Inflammatory macrophage treated with lipopolysaccharide for 1 hour (primary cell): ENCODE measurements around the gene RUFY2.
"Not testable (repeated sequence)": the region's sequence is repeated elsewhere in the genome, so short reads cannot be mapped to it uniquely, and the experiment has no call there.

Experiments
- DNase-seq, 2 donors: peaks; one replicate each; pipeline ENCODE4 v3.0.0-alpha.2; 2020 to 2022

The RUFY2 gene

GRCh38 chr10:68406815-68407548 is at the start of gene RUFY2:
TSS of gene RUFY2 (minus strand) at chr10:68407277. CDS start at chr10:68407189, 88 bp downstream.
- DNase-seq, result peak; percentile 63 to 76

GRCh38 chr10:68449698-68450097 is 42.6 kb upstream of the RUFY2 start:
- DNase-seq, result not testable (repeated sequence)

GRCh38 chr10:68446179-68446578 is 39.1 kb upstream of the RUFY2 start:
- no peak for DNase-seq

GRCh38 chr10:68442971-68443370 is 35.9 kb upstream of the RUFY2 start:
- DNase-seq, result no peak

GRCh38 chr10:68440898-68441297 is 33.8 kb upstream of the RUFY2 start:
- no peak for DNase-seq

- peak; percentile 2 to 26 for DNase-seq
Measured at GRCh38 chr10:68435803-68436202, 28.7 kb upstream of the RUFY2 start.

- DNase-seq, result no peak
Measured at GRCh38 chr10:68434657-68435056, 27.6 kb upstream of the RUFY2 start.

GRCh38 chr10:68428396-68429104 is 21.5 kb upstream of the RUFY2 start:
- no peak for DNase-seq

GRCh38 chr10:68424454-68425014 is 17.5 kb upstream of the RUFY2 start:
- no peak for DNase-seq

GRCh38 chr10:68423522-68423921 is 16.4 kb upstream of the RUFY2 start:
- no peak for DNase-seq

- no peak for DNase-seq
Measured at GRCh38 chr10:68419376-68419775, 12.3 kb upstream of the RUFY2 start.

- DNase-seq, result no peak
Measured at GRCh38 chr10:68408898-68409518, 1.9 kb upstream of the RUFY2 start.

GRCh38 chr10:68406111-68406814 is 814 bp downstream of the RUFY2 start:
- peak; percentile 32 to 41 for DNase-seq

GRCh38 chr10:68403701-68404100 is 3.4 kb downstream of the RUFY2 start:
- DNase-seq, result no peak

- DNase-seq, result no peak
Measured at GRCh38 chr10:68402276-68402675, 4.8 kb downstream of the RUFY2 start.

GRCh38 chr10:68397005-68397404 is 10.1 kb downstream of the RUFY2 start:
- DNase-seq, result no peak

GRCh38 chr10:68385740-68386139 is 21.3 kb downstream of the RUFY2 start:
- DNase-seq, result no peak

GRCh38 chr10:68371604-68372003 is 35.5 kb downstream of the RUFY2 start:
- no peak for DNase-seq

- DNase-seq, result peak in 1 of 2 donors; percentile 6
Measured at GRCh38 chr10:68367121-68367520, 40.0 kb downstream of the RUFY2 start.

GRCh38 chr10:68366600-68366999 is 40.5 kb downstream of the RUFY2 start:
- DNase-seq, result no peak

- no peak for DNase-seq
Measured at GRCh38 chr10:68365611-68366010, 41.5 kb downstream of the RUFY2 start.

- DNase-seq, result peak in 1 of 2 donors; percentile 2
Measured at GRCh38 chr10:68364101-68364886, 42.8 kb downstream of the RUFY2 start.
